Left lung (tissue), 10 donors: ENCODE data around the gene ACTR3C. TPM values are rescaled to one million over a fixed set of nuclear protein-coding genes. Genes with fewer than 3 reads are reported as not detected.
"Not testable (repeated sequence)": the region's sequence is repeated elsewhere in the genome, so short reads cannot be mapped to it uniquely, and the experiment has no call there.

Experiments
- ATAC-seq: fragments of 200-7000 bp; cut with Tn5 transposase; one replicate; pipeline ENCODE4 v1.9.1; 2020; ENCODE audit warnings: moderate library complexity
- DNase-seq, 4 donors: peaks; one replicate each; pipeline ENCODE4 v3.0.0-alpha.2; 2013 to 2020
- H3K27ac ChIP-seq, 2 donors: fragments of 200-600 bp; sonication (generic) in 1 of 2; one replicate each; pipeline versions ENCODE4 v1.5.0 to v1.8.0; 2020 to 2021
- H3K27me3 ChIP-seq, 2 donors: fragments of 200-600 bp; sonication (generic) in 1 of 2; one replicate each; pipeline versions ENCODE4 v1.5.0 to v1.8.0; 2020 to 2021
- H3K36me3 ChIP-seq, 2 donors: fragments of 200-600 bp; sonication (generic) in 1 of 2; one replicate each; pipeline versions ENCODE4 v1.5.0 to v1.8.0; 2020 to 2021
- H3K4me1 ChIP-seq, 2 donors: fragments of 200-600 bp; one replicate each; pipeline ENCODE4 v1.8.0; 2021
- H3K4me3 ChIP-seq, 2 donors: fragments of 200-600 bp; sonication (generic) in 1 of 2; one replicate each; pipeline versions ENCODE4 v1.5.0 to v1.8.0; 2020 to 2021; ENCODE audit warnings: mild to moderate bottlenecking in 1 of 2
- H3K9me3 ChIP-seq, 2 donors: fragments of 200-600 bp; sonication (generic) in 1 of 2; one replicate each; pipeline versions ENCODE4 v1.5.0 to v1.8.0; 2020 to 2021
- CTCF ChIP-seq, 2 donors: fragments of 200-600 bp; sonication (generic) in 1 of 2; IDR thresholded peaks; one replicate each; pipeline versions ENCODE4 v1.5.0 to v1.8.0; 2021; ENCODE audit warnings: antibody characterized with exemption in 2 of 2
- intact Hi-C, 2 donors: fragments of 100-400 bp; cut with DNase I; formaldehyde crosslinking; loops; one replicate each; pipeline versions ENCODE4 v1.11.2 to v1.14.2; 2022
- polyA plus RNA-seq, 6 donors: library from polyadenylated mRNA; unstranded; fragments of 120-200 nt; gene quantifications; one replicate each; pipeline ENCODE4 v1.2.1, GENCODE V29; 2013; ENCODE audit not compliant: insufficient read length in 6 of 6
- total RNA-seq, 2 donors: library from RNA; stranded (reverse); fragmentation: NEBNext Ultra II Directional; extraction: Animal tissue kit (Norgen Biotek cat#: 25700); gene quantifications; one replicate each; pipeline ENCODE4 v1.2.1, GENCODE V29; 2021
- donor health status: DM: no; HTN: yes; CAD: no.
- donor health status: DM: no; HTN: no; CAD: no.

ACTR3C gene
- total and polyA plus RNA-seq, 8 donors = 3.4 to 25.1 (median 6.1) TPM

GRCh38 chr7:150323682-150324372 lies 482 bp upstream of the ACTR3C start:
- intact Hi-C loops = no loop called here
- H3K27ac ChIP-seq = peak overlapping the region; percentile 94 to 95
- peaks cover 0 to 19% of the 10 kb centered on the region in 2 donors for H3K36me3 ChIP-seq
- no peak for TF ChIP-seq CTCF (IDR thresholded peaks at IDR 0.05)
- H3K9me3 ChIP-seq = no peaks in the 10 kb centered on the region
- peak overlapping the region; percentile 50 to 57 for H3K4me3 ChIP-seq
- peak; percentile 32 for ATAC-seq
- H3K27me3 ChIP-seq = peaks cover 0 to 14% of the 10 kb centered on the region in 2 donors
- no peak for DNase-seq
- peaks cover 27 to 43% of the 10 kb centered on the region in 2 donors for H3K4me1 ChIP-seq

DNA sequence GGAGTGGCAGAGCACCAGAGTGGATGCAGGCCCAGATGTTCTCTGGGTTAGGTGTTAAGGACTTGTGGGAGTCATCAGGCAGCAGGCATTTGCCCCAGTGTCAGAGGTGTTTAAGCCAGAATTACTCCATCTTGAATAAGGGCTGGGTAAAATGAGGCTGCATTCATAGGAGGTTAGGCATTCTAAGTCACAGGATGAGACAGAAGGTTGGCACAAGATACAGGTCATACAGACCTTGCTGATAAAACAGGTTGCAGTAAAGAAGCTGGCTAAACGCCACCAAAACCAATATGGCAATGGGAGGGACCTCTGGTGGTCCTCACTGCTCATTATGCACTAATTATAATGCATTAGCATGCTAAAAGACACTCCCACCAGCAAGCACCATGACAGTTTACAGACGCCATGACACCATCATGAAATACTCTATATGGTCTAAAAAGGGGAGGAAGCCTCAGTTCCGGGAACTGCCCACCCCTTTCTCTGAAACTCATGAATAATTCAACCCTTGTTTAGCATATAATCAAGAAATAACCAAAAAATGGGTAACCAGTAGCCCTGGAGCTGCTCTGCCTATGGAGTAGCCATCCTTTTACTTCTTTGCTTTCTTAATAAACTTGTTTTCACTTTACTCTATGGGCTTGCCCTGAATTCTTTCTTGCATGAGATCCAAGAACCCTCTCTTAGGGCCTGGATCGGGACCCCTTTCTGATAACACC lies 1.1 kb downstream of the ACTR3C start:
- Histone ChIP-seq H3K36me3 (peaks cover 0 to 5% of the 10 kb centered on the region in 2 donors), H3K4me1 (peaks cover 27 to 43% of the 10 kb centered on the region in 2 donors), H3K27me3 (peaks cover 0 to 14% of the 10 kb centered on the region in 2 donors), H3K4me3 (peak overlapping the region; percentile 50 to 57), H3K9me3 (no peaks in the 10 kb centered on the region), H3K27ac (peak overlapping the region; percentile 94 to 95)
- no peak for ATAC-seq
- intact Hi-C loops = no loop called here
- no peak for TF ChIP-seq CTCF (IDR thresholded peaks at IDR 0.05)
- DNase-seq = no peak

GRCh38 chr7:150321788-150322113 lies 1.6 kb downstream of the ACTR3C start:
- no peak for DNase-seq

DNA sequence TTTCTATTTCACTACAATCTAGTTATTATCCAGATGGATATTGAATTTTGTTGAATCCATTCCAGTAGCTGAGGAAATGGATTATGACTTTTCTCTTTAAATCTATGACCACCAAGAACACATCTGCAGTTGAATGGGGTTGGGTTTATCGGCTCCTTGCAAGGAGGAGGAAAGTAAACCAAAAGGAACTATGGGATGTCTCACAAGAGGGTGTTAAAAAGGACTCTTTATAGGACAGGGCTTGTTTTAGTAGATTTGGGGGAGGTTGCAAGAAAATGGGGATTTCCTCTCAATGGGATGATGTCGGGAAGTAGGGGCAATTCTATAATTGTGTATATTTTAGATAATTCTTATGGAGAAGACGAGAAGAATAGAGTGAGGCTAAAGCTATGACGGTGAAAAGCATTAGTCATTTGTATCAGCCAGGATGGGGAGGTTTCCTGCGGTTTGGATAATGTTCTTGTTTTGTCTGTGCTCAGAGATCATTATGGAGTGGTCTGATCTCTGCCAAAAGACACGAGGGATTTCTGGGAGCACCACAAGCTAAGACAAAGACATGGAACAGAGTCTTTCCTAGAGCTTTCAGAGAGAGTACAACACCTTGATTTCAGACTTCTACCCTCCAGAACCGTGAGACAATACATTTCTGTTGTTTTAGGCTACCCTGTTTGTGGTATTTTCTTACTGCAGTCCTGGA lies 5.4 kb downstream of the ACTR3C start:
- DNase-seq = no peak
- no peak overlapping the region for H3K4me3 ChIP-seq
- intact Hi-C loops = no loop called here
- no peaks in the 10 kb centered on the region for H3K36me3 ChIP-seq
- H3K27me3 ChIP-seq = peaks cover 0 to 6% of the 10 kb centered on the region in 2 donors
- H3K9me3 ChIP-seq = no peaks in the 10 kb centered on the region
- peaks cover 9 to 21% of the 10 kb centered on the region in 2 donors for H3K4me1 ChIP-seq
- ATAC-seq = no peak
- TF ChIP-seq CTCF (IDR thresholded peaks at IDR 0.05) = no peak
- H3K27ac ChIP-seq = peak overlapping the region in 1 of 2 donors; percentile 65

More at GRCh38 chr7:150321788-150322113, 1.6 kb downstream of the ACTR3C start:
- Histone ChIP-seq H3K27me3 (peaks cover 0 to 14% of the 10 kb centered on the region in 2 donors), H3K4me3 (peak overlapping the region in 1 of 2 donors; percentile 57), H3K4me1 (peaks cover 27 to 43% of the 10 kb centered on the region in 2 donors), H3K27ac (peak overlapping the region; percentile 13 to 94), H3K9me3 (no peaks in the 10 kb centered on the region), H3K36me3 (peaks cover 0 to under 1% of the 10 kb centered on the region in 2 donors)
- TF ChIP-seq CTCF (IDR thresholded peaks at IDR 0.05) = no peak
- intact Hi-C loops = no loop called here
- no peak for ATAC-seq

- DNase-seq, H3K9me3 ChIP-seq, H3K27ac ChIP-seq, H3K4me3 ChIP-seq, ATAC-seq, intact Hi-C loops, H3K36me3 ChIP-seq, H3K27me3 ChIP-seq: not testable (repeated sequence)
- peaks cover 3 to 12% of the 10 kb centered on the region in 2 donors for H3K4me1 ChIP-seq
These were observed 6.4 kb downstream of the ACTR3C start for GRCh38 chr7:150316987-150317386.
